OCI-LY1 (cell line): Measurements from ENCODE around the gene ENTPD6.

Experiments
- H2AFZ ChIP-seq: fragments of 200-600 bp; sonication (generic), shearing (Covaris generic); 2 replicates; pipeline ENCODE4 v1.6.0; 2014; ENCODE audit warnings: antibody characterized with exemption, mild to moderate bottlenecking, low read length
- H3F3A ChIP-seq: fragments of 200-600 bp; sonication (generic), shearing (Covaris generic); 2 replicates; pipeline ENCODE4 v1.6.0; 2014; ENCODE audit warnings: mild to moderate bottlenecking, antibody characterized with exemption, low read length, moderate library complexity; ENCODE audit not compliant: insufficient read depth
- H3K27ac ChIP-seq: fragments of 200-600 bp; sonication (generic); 2 replicates; pipeline ENCODE4 v1.5.1; 2014; ENCODE audit warnings: low read length, mixed run types, mild to moderate bottlenecking, low read depth; ENCODE audit not compliant: poor library complexity, severe bottlenecking
- H3K27me3 ChIP-seq: fragments of 200-600 bp; sonication (generic); 2 replicates; pipeline ENCODE4 v1.6.0; 2014; ENCODE audit warnings: antibody characterized with exemption, mild to moderate bottlenecking, low read length, moderate library complexity; ENCODE audit not compliant: insufficient read depth
- H3K36me3 ChIP-seq: fragments of 200-600 bp; sonication (generic); 2 replicates; pipeline ENCODE4 v1.6.1; 2014; ENCODE audit warnings: mild to moderate bottlenecking, antibody characterized with exemption, low read length, moderate library complexity, mixed read lengths; ENCODE audit not compliant: insufficient read depth
- H3K4me1 ChIP-seq: fragments of 200-600 bp; sonication (generic); 2 replicates; pipeline ENCODE4 v1.5.1; 2014; ENCODE audit warnings: mild to moderate bottlenecking, low read length, moderate library complexity; ENCODE audit not compliant: insufficient read depth, severe bottlenecking
- H3K4me2 ChIP-seq: fragments of 200-600 bp; sonication (generic), shearing (Covaris generic); 2 replicates; pipeline ENCODE4 v1.6.1; 2014; ENCODE audit warnings: low read length
- H3K4me3 ChIP-seq: fragments of 200-600 bp; sonication (generic); 2 replicates; pipeline ENCODE4 v1.5.1; 2014; ENCODE audit warnings: low read length, low read depth, mild to moderate bottlenecking, mixed read lengths; ENCODE audit not compliant: poor library complexity, severe bottlenecking
- H3K79me2 ChIP-seq: fragments of 200-600 bp; shearing (Covaris generic); 2 replicates; pipeline ENCODE4 v1.6.1; 2016; ENCODE audit warnings: mixed run types, low read length, mixed read lengths; ENCODE audit not compliant: insufficient read depth
- H3K9ac ChIP-seq: fragments of 200-600 bp; sonication (generic), shearing (Covaris generic); 2 replicates; pipeline ENCODE4 v1.6.1; 2014; ENCODE audit warnings: mild to moderate bottlenecking, low read length, mixed read lengths
- H3K9me2 ChIP-seq: fragments of 200-600 bp; sonication (generic), shearing (Covaris generic); 2 replicates; pipeline ENCODE4 v1.6.1; 2014; ENCODE audit warnings: low read depth, mild to moderate bottlenecking, low read length, mixed read lengths
- H3K9me3 ChIP-seq: fragments of 200-600 bp; shearing (Covaris generic); 2 replicates; pipeline ENCODE4 v1.6.1; 2014; ENCODE audit warnings: low read length, mixed read lengths
- H4K20me1 ChIP-seq: fragments of 200-600 bp; sonication (generic), shearing (Covaris generic); 2 replicates; pipeline ENCODE4 v1.6.0; 2016; ENCODE audit warnings: mild to moderate bottlenecking, low read length; ENCODE audit not compliant: insufficient read depth
- CTCF ChIP-seq: fragments of 200-600 bp; sonication (generic), shearing (Covaris generic); IDR thresholded peaks from 2 replicates; pipeline ENCODE4 v1.5.1; 2017; ENCODE audit warnings: mild to moderate bottlenecking, antibody characterized with exemption, low read length, moderate library complexity, mixed read lengths
- EZH2 ChIP-seq: fragments of 200-600 bp; sonication (generic), shearing (Covaris generic); IDR thresholded peaks from 2 replicates; pipeline ENCODE4 v1.8.0; 2017; ENCODE audit warnings: borderline replicate concordance, mixed run types, mild to moderate bottlenecking, antibody characterized with exemption, low read length, moderate library complexity, mixed read lengths

ENTPD6 gene

DNA sequence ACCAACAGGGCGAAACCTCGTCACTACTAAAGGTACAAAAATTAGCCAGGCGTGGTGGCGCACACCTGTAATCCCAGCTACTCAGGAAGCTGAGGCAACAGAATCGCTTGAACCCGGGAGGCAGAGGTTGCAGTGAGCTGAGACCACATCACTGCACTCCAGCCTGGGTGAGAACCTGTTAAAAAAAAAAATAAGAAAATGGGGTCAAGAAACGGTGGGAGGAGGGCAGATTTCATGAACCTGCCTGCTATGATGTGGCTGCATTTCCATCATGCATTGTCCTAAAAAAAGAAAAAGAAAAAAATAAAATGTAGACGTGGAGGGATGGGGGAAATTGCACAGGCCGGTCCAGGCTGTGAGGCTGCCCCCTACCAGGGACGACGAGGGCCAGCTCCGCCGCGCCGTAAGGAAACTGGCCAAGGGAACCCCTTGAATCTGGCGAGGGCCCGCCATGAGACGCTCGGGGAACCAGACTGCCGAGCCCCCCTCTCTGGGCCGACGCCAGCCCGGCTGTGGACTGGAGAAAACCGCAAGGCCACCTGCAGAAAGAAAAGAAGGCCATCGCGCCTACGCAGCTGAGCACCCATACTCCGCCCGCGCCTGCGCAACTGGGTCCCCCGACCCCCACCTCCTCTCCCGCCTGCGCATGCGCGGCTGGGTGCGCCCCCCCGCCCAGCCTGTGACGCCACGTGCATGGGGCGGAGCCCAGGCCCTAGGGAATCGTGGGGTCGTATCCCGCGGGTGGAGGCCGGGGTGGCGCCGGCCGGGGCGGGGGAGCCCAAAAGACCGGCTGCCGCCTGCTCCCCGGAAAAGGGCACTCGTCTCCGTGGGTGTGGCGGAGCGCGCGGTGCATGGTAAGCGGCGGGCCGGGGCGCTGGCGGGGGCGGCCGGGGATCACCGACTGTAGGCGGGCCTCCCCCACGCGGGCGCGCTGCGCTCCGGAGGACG, at the start of gene ENTPD6:
Gene ENTPD6, plus strand, starts transcription at position 699 of the 948 bp plus-strand sequence. CDS start 10,825 bp downstream, outside the sequence.
- H3K4me3 ChIP-seq, result peak within 1 kb of the TSS; percentile 82

DNA sequence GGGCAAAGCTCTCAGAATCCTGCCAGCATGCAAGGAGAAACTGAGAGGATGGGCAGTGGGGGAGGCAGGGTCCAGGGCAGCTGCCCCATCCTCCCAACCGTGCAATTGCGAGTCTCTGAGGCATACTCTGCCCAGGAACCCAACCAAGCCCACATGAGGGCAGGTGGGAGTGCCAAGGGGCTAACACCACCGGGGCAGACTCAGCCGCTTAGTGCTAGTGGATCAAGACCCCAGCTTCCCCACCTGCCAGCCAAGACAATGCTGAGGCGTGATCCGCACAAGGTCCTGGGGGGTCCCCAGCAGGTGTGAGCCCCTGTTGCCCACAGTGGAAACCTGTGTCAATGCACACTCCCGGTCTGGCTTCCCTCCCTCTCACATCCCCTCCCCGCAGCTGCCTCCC, 48.5 kb upstream of the ENTPD6 start:
- TF ChIP-seq CTCF, result no peak
- TF ChIP-seq EZH2, result no peak

More for the DNA sequence above, at the start of gene ENTPD6:
- no peaks in the 10 kb centered on the region for H3K9me2 ChIP-seq
- peaks cover 41% of the 10 kb centered on the region for H3K4me1 ChIP-seq
- no peaks in the 10 kb centered on the region; the same call in 1 of the 2 replicates for H3K79me2 ChIP-seq
- no peaks in the 10 kb centered on the region for H4K20me1 ChIP-seq
- no peaks in the 10 kb centered on the region; the same call in 1 of the 2 replicates for H3K36me3 ChIP-seq
- H3K4me2 ChIP-seq, result peak within 1 kb of the TSS; percentile 82
- TF ChIP-seq CTCF (no peak; the same call in 1 of the 2 replicates), EZH2 (no peak)
- peak within 1 kb of the TSS; percentile 76 for H3K9ac ChIP-seq
- no peaks in the 10 kb centered on the region for H3K9me3 ChIP-seq
- peak within 1 kb of the TSS; percentile 14 for H3K27ac ChIP-seq
- H2AFZ ChIP-seq, result no peak within 1 kb of the TSS
- H3F3A ChIP-seq, result no peaks in the 10 kb centered on the region
- H3K27me3 ChIP-seq, result peaks cover 12% of the 10 kb centered on the region; the same call in 1 of the 2 replicates

DNA sequence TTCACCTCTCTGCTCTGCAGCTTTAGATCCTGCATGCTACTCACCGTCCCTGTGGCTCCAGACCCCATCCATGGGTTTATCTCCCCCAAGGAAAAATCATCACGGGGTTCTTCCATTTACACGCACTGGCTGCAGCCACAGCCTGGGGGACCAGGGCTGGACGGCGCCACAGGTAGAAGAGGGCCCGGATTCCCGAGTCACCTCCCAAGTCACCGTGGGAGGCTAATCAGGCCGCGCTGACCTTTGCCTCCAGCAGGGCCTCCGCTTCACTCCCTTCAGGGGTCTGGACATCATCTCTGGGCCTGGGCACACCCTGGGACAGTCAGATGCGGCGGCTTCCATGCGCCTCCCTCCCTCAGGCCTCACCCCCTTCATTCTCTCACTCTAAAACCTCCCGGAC, 47.8 kb upstream of the ENTPD6 start:
- Histone ChIP-seq H3K79me2 (no peaks in the 10 kb centered on the region), H4K20me1 (no peaks in the 10 kb centered on the region), H3K9me3 (no peaks in the 10 kb centered on the region), H3K4me3 (no peak overlapping the region), H3K9me2 (no peaks in the 10 kb centered on the region), H3K9ac (no peak overlapping the region), H2AFZ (no peak overlapping the region), H3F3A (no peaks in the 10 kb centered on the region), H3K27ac (no peak overlapping the region), H3K36me3 (no peaks in the 10 kb centered on the region), H3K4me2 (no peak overlapping the region), H3K27me3 (peaks cover 8% of the 10 kb centered on the region), H3K4me1 (no peaks in the 10 kb centered on the region)
- TF ChIP-seq EZH2 (no peak), CTCF (no peak)

More for the DNA sequence above, 48.5 kb upstream of the ENTPD6 start:
- Histone ChIP-seq H3K9ac (no peak overlapping the region), H3K4me3 (no peak overlapping the region), H3K4me1 (no peaks in the 10 kb centered on the region), H3F3A (no peaks in the 10 kb centered on the region), H3K79me2 (no peaks in the 10 kb centered on the region), H3K36me3 (no peaks in the 10 kb centered on the region), H3K27ac (no peak overlapping the region), H3K9me2 (no peaks in the 10 kb centered on the region), H2AFZ (no peak overlapping the region), H3K27me3 (peaks cover 6% of the 10 kb centered on the region), H3K4me2 (no peak overlapping the region), H4K20me1 (no peaks in the 10 kb centered on the region), H3K9me3 (no peaks in the 10 kb centered on the region)
